OCI-LY1 (cell line): ENCODE measurements around the gene GALP.

Experiments used
- CTCF ChIP-seq: fragments of 200-600 bp; sonication (generic), shearing (Covaris generic); IDR thresholded peaks from 2 replicates; pipeline ENCODE4 v1.5.1; 2017; ENCODE audit warnings: mild to moderate bottlenecking, antibody characterized with exemption, low read length, moderate library complexity, mixed read lengths
- EZH2 ChIP-seq: fragments of 200-600 bp; sonication (generic), shearing (Covaris generic); IDR thresholded peaks from 2 replicates; pipeline ENCODE4 v1.8.0; 2017; ENCODE audit warnings: borderline replicate concordance, mixed run types, mild to moderate bottlenecking, antibody characterized with exemption, low read length, moderate library complexity, mixed read lengths

DNA sequence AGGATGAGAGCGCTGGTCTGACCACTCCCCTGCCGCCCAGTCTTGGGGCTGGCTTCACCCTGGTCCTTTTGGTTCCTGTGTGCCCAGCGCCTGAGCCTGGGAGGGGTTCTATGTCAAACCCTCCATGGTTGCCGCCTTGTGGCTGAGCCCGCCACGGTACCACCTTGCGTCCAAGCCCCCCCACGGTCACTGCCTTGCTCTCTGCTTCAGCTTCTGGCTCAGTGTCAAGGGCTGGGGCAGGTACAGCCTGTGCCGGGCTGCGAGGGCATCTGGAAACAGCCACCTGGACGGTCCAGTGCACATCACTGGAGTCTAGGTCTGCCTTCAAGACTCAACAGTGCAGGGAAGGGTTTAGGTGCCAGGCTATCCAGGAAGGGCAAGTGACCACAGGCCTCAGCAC is 14.3 kb upstream of the GALP start:
- TF ChIP-seq CTCF (no peak), EZH2 (no peak)
